Mucosa of rectum (tissue), 2 donors: ENCODE measurements around the gene MAPK11.

ENCODE experiments used
- H3K27ac ChIP-seq, 2 donors: one replicate each; pipeline ENCODE4 v1.7.0; 2013; ENCODE audit warnings: inconsistent platforms in 2 of 2, low read depth in 2 of 2, low read length in 2 of 2
- H3K27me3 ChIP-seq, 2 donors: one replicate each; pipeline ENCODE4 v1.7.0; 2013; ENCODE audit warnings: low read length in 2 of 2; ENCODE audit not compliant: control insufficient read depth in 2 of 2, insufficient read depth in 2 of 2
- H3K36me3 ChIP-seq, 2 donors: one replicate each; pipeline ENCODE4 v1.7.0; 2013; ENCODE audit warnings: low read length in 2 of 2; ENCODE audit not compliant: control insufficient read depth in 2 of 2, insufficient read depth in 2 of 2
- H3K4me1 ChIP-seq, 2 donors: one replicate each; pipeline ENCODE4 v1.7.0; 2013; ENCODE audit warnings: low read length in 2 of 2, mild to moderate bottlenecking in 1 of 2; ENCODE audit not compliant: control insufficient read depth in 2 of 2, insufficient read depth in 2 of 2
- H3K4me3 ChIP-seq, 2 donors: one replicate each; pipeline ENCODE4 v1.7.0; 2013; ENCODE audit warnings: low read length in 2 of 2
- H3K9ac ChIP-seq, 2 donors: one replicate each; pipeline ENCODE4 v1.7.0; 2013; ENCODE audit warnings: low read length in 2 of 2, low read depth in 1 of 2, mild to moderate bottlenecking in 1 of 2
- H3K9me3 ChIP-seq, 2 donors: one replicate each; pipeline ENCODE4 v1.7.0; 2013; ENCODE audit warnings: low read length in 2 of 2; ENCODE audit not compliant: control insufficient read depth in 2 of 2
- donor health status: healthy.
- donor health status: Normal muscosa, but diverticular disease.

The MAPK11 gene

DNA sequence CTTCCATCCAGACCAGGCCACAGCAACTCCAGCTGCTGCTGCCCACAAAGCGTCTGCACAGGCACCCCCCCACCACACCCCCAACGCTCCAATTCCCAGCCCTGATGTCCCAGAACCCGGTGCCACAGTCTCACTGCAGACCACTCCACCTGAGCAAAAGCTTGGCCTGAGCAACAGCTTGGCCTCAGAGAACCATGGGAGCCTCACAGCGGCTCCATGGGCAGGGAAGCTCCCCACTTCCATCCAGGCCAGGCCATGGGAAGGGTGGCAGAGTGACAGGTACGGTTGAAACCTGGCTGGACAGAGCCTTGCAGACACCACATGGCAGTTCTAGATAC is 24.1 kb upstream of the MAPK11 start:
- peak overlapping the region; percentile 63 to 71 for H3K9ac ChIP-seq
- H3K4me3 ChIP-seq: peak overlapping the region; percentile 31 to 56
- no peaks in the 10 kb centered on the region for H3K9me3 ChIP-seq
- peak overlapping the region; percentile 94 to 95 for H3K27ac ChIP-seq
- peaks cover 11 to 23% of the 10 kb centered on the region in 2 donors for H3K36me3 ChIP-seq
- no peaks in the 10 kb centered on the region for H3K27me3 ChIP-seq
- peaks cover 34 to 57% of the 10 kb centered on the region in 2 donors for H3K4me1 ChIP-seq

DNA sequence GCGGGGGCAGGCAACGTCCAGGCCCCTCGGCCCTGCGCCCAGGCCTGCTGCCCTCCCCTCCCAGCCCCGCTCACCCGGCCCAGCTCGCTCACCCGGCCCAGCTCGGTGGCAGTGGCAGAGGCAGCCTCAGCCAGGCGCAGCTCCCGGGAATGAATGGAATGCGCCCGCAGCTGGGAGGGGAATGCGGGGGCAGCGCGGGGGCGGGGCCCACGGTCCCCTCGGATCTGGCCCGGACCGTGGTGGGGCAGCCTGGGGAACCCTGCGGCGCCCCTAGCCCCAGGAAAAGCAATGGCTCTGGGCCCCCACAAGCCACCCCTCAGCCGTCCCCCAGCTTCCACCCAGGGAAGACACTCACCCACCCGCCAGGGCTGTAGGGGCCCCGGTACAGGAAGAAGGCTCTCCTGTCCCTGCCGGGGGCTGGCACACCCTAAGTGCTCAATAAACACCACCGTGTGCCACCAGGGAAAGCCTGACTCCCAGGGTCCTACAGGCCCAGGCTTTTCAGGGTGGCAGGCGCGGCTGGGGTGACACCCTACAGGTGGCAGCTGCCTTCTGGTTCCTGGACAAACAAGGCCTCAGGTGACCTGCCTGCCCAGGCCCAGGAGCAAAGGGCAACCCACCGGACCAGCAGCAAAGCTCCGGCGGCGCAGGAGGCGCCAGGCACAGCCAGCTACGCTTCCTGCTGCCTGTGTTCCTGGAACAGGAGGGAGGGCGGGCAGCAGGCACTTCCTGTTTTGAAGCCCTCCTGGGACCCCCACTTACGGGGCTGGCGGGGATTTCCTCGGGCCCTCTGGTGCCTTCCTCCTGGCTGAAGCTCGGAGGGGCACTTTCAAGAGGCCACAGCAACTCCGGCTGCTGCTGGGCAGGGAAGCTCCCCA is 23.5 kb upstream of the MAPK11 start:
- peaks cover 31 to 52% of the 10 kb centered on the region in 2 donors for H3K4me1 ChIP-seq
- no peaks in the 10 kb centered on the region for H3K27me3 ChIP-seq
- H3K36me3 ChIP-seq: peaks cover 17 to 29% of the 10 kb centered on the region in 2 donors
- H3K9ac ChIP-seq: peak overlapping the region; percentile 63 to 71
- no peaks in the 10 kb centered on the region for H3K9me3 ChIP-seq
- H3K4me3 ChIP-seq: peak overlapping the region; percentile 31 to 56
- H3K27ac ChIP-seq: peak overlapping the region; percentile 94 to 95

DNA sequence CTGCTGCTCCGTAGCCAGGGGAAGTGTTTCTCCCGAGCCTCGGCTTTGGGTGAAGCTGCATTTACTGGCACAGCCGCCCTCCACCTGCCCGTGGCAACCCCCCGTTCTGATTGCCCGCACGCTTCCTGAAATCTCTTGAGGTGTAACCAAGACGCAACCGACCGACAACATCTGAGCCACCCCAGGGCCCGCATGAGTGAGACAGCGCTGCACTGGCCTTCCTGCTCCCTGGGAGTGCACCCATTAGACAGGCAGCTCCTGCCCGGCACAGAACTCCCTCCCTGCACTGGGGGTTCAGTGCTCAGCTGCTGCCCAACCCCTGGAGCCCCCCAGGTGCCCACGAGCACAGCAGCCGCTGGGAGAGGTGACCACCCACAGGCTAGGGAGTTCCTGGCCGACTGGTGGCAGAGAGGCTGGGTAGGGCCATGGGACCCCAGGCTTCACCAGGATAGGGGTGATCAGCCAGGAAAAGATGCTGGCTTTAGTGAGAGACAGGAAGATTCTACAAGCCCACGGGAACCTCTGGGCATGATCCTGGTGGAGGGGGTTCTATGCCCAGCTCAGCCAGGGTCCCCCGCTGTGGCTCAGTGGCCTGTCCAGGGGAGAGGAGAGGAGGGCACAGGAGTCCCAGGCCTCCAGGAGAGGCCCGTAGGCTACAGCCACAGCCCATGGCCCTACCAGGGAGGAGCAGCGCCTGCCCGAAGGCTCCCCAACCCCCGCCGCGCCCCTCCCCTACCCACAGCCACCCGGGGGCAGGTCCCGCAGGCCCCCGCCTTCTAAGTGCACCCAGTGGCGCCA is 22.7 kb upstream of the MAPK11 start:
- Histone ChIP-seq H3K27ac (peak overlapping the region; percentile 94 to 95), H3K4me3 (peak overlapping the region; percentile 40 to 48)

DNA sequence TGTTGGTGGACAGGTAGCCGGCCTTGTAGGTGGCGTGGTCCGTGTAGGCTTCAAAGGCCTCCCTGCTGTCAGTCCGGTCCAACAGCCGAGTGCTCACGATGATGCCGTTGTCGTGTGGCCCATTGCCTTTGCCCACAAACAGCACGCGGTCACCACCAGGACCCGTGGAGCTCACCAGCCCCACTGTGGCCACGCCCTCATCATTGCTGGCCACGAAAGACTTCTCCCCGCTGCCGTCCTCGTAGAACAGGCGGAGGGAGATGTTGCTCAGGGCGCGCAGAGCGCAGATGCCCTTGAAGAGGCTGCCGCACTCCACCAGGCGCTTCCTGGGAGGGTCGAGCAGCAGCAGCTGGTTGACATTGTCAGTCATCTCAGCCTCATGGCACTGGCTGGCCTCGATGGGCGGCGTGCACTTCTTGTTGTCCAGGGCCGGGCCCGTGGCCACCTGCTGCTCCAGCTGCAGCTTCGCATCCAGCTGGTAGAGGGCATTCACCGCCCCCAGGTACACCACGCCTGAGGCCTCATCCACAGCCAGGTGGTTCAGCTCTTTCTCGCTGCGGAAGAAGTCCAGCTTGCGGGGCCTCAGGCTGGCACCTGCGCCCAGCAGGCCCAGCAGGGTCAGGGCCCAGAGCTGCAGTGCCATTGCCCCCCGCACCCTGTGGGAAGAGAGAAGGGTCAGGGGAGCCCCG is 19.9 kb upstream of the MAPK11 start:
- Histone ChIP-seq H3K4me1 (peaks cover 21 to 29% of the 10 kb centered on the region in 2 donors), H3K36me3 (peaks cover 44 to 47% of the 10 kb centered on the region in 2 donors), H3K9me3 (no peaks in the 10 kb centered on the region), H3K4me3 (no peak overlapping the region), H3K27ac (no peak overlapping the region), H3K27me3 (no peaks in the 10 kb centered on the region), H3K9ac (no peak overlapping the region)

More for the DNA sequence above, 22.7 kb upstream of the MAPK11 start:
- peaks cover 25 to 34% of the 10 kb centered on the region in 2 donors for H3K36me3 ChIP-seq
- H3K27me3 ChIP-seq: no peaks in the 10 kb centered on the region
- H3K9ac ChIP-seq: peak overlapping the region in 1 of 2 donors; percentile 71
- no peaks in the 10 kb centered on the region for H3K9me3 ChIP-seq
- H3K4me1 ChIP-seq: peaks cover 31 to 44% of the 10 kb centered on the region in 2 donors

DNA sequence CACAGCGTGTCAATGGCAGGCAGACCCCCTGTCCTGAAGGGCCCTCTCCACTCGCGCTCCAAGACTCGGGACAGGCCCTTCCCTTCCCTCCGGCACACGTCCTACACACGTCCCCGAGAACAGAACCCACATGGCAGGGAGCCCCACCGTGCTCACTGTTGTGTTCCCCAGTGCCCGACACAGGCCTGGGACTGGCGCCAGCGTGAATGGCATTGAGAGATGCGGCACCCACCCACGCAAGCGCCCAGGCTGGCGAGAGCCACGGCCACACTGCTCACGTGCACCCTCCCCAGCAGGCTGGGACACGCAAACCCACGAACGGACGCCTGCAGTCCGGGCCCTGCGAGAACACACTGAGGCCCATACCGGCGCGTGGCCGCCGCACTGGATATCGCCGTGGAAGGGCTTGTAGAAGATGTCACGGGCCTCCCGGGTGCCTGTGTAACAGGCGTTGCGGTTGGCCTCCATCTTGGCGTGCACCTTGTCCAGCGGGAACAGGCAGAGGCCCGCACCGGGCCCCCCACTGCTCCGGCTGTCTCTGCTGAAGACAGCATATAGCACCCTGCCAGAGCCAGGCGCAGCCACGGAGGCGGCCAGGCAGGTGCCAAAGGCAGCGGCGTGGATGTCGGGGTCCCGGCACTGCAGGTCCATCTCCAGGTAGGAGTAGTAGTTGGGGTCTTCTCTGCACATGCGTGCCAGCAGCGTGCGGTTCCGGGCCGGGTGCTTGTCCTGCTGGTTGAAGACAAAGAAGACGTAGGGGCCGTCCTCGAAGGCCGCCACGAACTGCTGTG is 19.2 kb upstream of the MAPK11 start:
- no peak overlapping the region for H3K27ac ChIP-seq
- peaks cover 44 to 52% of the 10 kb centered on the region in 2 donors for H3K36me3 ChIP-seq
- H3K27me3 ChIP-seq: no peaks in the 10 kb centered on the region
- no peaks in the 10 kb centered on the region for H3K9me3 ChIP-seq
- peaks cover 16 to 22% of the 10 kb centered on the region in 2 donors for H3K4me1 ChIP-seq
- no peak overlapping the region for H3K4me3 ChIP-seq
- H3K9ac ChIP-seq: no peak overlapping the region

DNA sequence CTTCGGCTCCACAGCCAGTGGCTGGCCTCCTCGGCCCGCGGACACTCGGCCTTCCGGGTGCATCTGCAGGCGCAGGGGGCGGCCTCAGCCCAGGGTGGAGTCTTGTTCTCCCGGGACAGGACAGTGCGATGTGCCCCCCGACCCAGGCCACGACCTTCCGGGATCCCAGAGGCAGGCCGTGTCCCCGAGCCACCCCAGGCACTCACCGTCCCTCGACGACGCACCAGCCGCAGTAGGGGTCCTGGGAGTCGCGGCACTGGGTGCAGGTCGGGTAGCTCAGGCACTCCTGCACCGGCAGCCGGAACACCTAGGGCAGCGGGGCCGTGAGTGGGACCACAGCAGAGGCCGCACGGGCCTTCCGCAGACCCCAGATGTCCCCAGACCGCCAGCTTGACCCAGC is 17.6 kb upstream of the MAPK11 start:
- Histone ChIP-seq H3K27ac (no peak overlapping the region), H3K9ac (no peak overlapping the region), H3K27me3 (no peaks in the 10 kb centered on the region), H3K9me3 (no peaks in the 10 kb centered on the region), H3K4me3 (no peak overlapping the region), H3K4me1 (peaks cover 3 to 5% of the 10 kb centered on the region in 2 donors), H3K36me3 (peaks cover 52 to 62% of the 10 kb centered on the region in 2 donors)

DNA sequence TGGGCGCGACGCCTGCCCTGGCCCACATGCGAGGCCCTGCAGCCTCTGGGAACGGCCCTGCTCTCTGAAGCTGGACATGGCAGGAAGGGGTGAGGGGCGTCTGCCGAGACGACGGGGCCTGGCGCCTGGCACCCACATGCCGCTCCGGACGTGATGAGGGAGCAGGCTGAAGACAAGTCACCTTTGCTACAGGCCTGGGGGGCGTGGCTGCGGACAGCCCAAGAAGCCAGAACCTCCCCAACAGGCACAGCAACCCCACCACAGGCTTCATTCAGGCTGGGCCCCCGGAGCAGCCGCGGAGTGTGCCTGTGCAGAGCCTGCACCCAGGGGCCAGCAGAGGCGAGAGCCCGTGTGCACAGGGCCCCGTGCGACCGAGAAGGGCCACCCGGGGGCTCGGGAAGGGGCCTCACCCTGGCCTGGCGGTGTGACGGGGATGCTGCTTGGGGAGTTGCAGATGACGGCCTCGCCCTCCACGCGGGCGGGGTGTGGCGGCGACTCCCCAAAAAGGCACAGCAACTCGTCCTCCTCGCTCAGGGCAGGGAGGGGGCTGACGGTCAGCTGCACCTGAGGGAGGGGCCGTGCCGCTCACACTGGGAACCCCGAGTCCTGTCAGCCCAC is 16.6 kb upstream of the MAPK11 start:
- H3K4me3 ChIP-seq: no peak overlapping the region
- no peaks in the 10 kb centered on the region for H3K27me3 ChIP-seq
- peaks cover 61 to 72% of the 10 kb centered on the region in 2 donors for H3K36me3 ChIP-seq
- H3K27ac ChIP-seq: no peak overlapping the region
- no peak overlapping the region for H3K9ac ChIP-seq
- no peaks in the 10 kb centered on the region for H3K9me3 ChIP-seq
- H3K4me1 ChIP-seq: no peaks in the 10 kb centered on the region

DNA sequence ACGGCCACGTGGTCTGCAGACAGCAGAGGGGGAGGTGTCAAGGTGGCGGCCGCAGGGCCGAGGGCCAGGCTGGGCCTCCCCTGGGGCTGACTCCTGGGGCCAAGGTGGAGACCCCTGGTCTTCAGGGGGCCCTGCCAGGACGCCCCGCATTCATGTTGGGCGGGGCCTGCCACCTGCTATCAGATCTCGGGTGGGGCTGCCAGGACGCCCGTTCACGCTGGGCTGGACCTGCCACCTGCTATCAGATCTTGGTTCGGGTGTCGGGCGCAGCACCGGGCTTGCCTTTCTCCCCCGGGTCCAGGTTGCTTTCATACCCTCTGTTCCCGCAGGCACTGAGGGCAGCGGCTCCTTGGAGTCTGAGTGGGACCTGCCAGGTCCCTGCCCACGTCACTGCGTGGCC is 16.1 kb upstream of the MAPK11 start:
- Histone ChIP-seq H3K36me3 (peaks cover 66 to 74% of the 10 kb centered on the region in 2 donors), H3K9ac (no peak overlapping the region), H3K27me3 (no peaks in the 10 kb centered on the region), H3K27ac (no peak overlapping the region), H3K9me3 (no peaks in the 10 kb centered on the region), H3K4me3 (no peak overlapping the region), H3K4me1 (no peaks in the 10 kb centered on the region)

DNA sequence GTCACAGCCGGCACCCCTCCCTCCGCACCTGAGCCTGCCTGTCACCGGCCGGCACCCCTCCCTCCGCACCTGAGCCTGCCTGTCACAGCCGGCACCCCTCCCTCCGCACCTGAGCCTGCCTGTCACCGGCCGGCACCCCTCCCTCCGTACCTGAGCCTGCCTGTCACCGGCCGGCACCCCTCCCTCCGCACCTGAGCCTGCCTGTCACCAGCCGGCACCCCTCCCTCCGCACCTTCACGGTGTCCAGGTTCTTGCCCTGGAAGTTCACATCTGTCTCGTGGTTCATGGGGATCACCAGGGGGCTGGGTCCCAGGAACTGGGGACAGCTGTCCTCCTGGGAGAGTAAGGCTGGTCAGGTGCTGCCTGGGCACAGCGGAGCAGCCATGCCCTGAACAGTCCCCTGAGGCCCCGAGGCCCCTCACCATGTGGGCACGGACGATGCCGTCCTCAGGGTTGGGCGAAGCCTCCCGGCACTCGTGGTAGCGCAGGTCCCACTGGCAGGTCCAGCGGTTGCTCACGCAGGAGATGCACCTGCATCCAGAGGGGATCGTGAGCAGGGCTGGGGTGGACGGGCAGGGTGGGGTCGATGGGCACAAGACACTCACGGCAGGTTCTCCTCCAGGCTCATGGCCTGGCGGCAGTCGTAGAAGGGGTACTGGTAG is 15.5 kb upstream of the MAPK11 start:
- no peak overlapping the region for H3K9ac ChIP-seq
- H3K27me3 ChIP-seq: no peaks in the 10 kb centered on the region
- no peaks in the 10 kb centered on the region for H3K9me3 ChIP-seq
- peaks cover 70 to 74% of the 10 kb centered on the region in 2 donors for H3K36me3 ChIP-seq
- H3K4me1 ChIP-seq: no peaks in the 10 kb centered on the region
- no peak overlapping the region for H3K27ac ChIP-seq
- H3K4me3 ChIP-seq: no peak overlapping the region
